GM23338 (cell line): Measurements from ENCODE around the gene PRPF6. TPM values are rescaled to one million over a fixed set of nuclear protein-coding genes. Genes with fewer than 3 reads are reported as not detected.

Experiments
- ATAC-seq: fragments of 200-7000 bp; cut with Tn5 transposase; 3 replicates; pipeline ENCODE4 v1.9.1; 2020
- DNase-seq: peaks from one replicate; pipeline ENCODE4 v3.0.0-alpha.2; 2015; ENCODE audit warnings: low spot score
- H2AFZ ChIP-seq: fragments of 200-600 bp; sonication (generic); 2 replicates; pipeline ENCODE4 v1.8.0; 2016; ENCODE audit warnings: antibody characterized with exemption, mild to moderate bottlenecking, moderate library complexity
- H3F3A ChIP-seq: fragments of 200-600 bp; sonication (generic); replicated peaks from 2 replicates; pipeline ENCODE4 v1.8.0; 2017; ENCODE audit warnings: antibody characterized with exemption, mixed run types, low read depth
- H3K27ac ChIP-seq: fragments of 200-600 bp; sonication (generic); 2 replicates; pipeline ENCODE4 v1.6.1; 2016; ENCODE audit warnings: low read depth
- H3K27me3 ChIP-seq: fragments of 200-600 bp; sonication (generic); 2 replicates; pipeline ENCODE4 v1.8.0; 2016; ENCODE audit warnings: mild to moderate bottlenecking, mixed run types, moderate library complexity; ENCODE audit not compliant: insufficient read depth
- H3K36me3 ChIP-seq: fragments of 200-600 bp; sonication (generic); 2 replicates; pipeline ENCODE4 v1.8.0; 2016; ENCODE audit warnings: mild to moderate bottlenecking; ENCODE audit not compliant: insufficient read depth
- H3K4me1 ChIP-seq: fragments of 200-600 bp; sonication (generic); 2 replicates; pipeline ENCODE4 v1.8.0; 2016; ENCODE audit warnings: mild to moderate bottlenecking, moderate library complexity; ENCODE audit not compliant: insufficient read depth
- H3K4me2 ChIP-seq: fragments of 200-600 bp; sonication (generic); 2 replicates; pipeline ENCODE4 v1.7.1; 2017; ENCODE audit warnings: mixed run types
- H3K4me3 ChIP-seq: fragments of 200-600 bp; sonication (generic); 2 replicates; pipeline ENCODE4 v1.6.1; 2016; ENCODE audit warnings: mixed run types
- H3K79me2 ChIP-seq: fragments of 200-600 bp; sonication (generic); replicated peaks from 2 replicates; pipeline ENCODE4 v1.8.0; 2017; ENCODE audit warnings: mild to moderate bottlenecking; ENCODE audit not compliant: insufficient read depth
- H3K9me2 ChIP-seq: fragments of 200-600 bp; sonication (generic); 2 replicates; pipeline ENCODE4 v1.8.0; 2017; ENCODE audit not compliant: insufficient read depth
- H4K20me1 ChIP-seq: fragments of 200-600 bp; sonication (generic); replicated peaks from 2 replicates; pipeline ENCODE4 v1.8.0; 2017; ENCODE audit warnings: mild to moderate bottlenecking; ENCODE audit not compliant: insufficient read depth
- H3K27ac Mint-ChIP-seq: 2 replicates; pipeline ENCODE4 v1.8.0; 2020; ENCODE audit warnings: inconsistent platforms, mild to moderate bottlenecking, moderate library complexity, mixed read lengths
- H3K27me3 Mint-ChIP-seq: 3 replicates; pipeline ENCODE4 v1.8.0; 2022; ENCODE audit warnings: low read depth, mild to moderate bottlenecking, moderate library complexity, mixed read lengths, inconsistent platforms; ENCODE audit not compliant: insufficient read depth, poor library complexity
- H3K36me3 Mint-ChIP-seq: 3 replicates; pipeline ENCODE4 v1.8.0; 2021; ENCODE audit warnings: low read depth, mild to moderate bottlenecking, inconsistent platforms, moderate library complexity, mixed read lengths
- H3K4me1 Mint-ChIP-seq: 3 replicates; pipeline ENCODE4 v1.8.0; 2020; ENCODE audit warnings: mild to moderate bottlenecking, inconsistent platforms, mixed read lengths
- H3K4me3 Mint-ChIP-seq: 3 replicates; pipeline ENCODE4 v1.8.0; 2021; ENCODE audit warnings: moderate library complexity, mild to moderate bottlenecking, inconsistent platforms, mixed read lengths
- H3K9me3 Mint-ChIP-seq: 3 replicates; pipeline ENCODE4 v1.8.0; 2020; ENCODE audit warnings: moderate library complexity, mild to moderate bottlenecking, inconsistent platforms, mixed read lengths
- CREB1 ChIP-seq: fragments of 250-450 bp; sonication (Bioruptor Pico); IDR thresholded peaks from 2 replicates; pipeline ENCODE4 v1.5.0; 2020; ENCODE audit warnings: low read depth, mild to moderate bottlenecking, moderate library complexity
- CTCF ChIP-seq, 2 experiments: fragments of 200-600 bp in 1 of 2; sonication (generic) in 1 of 2; conservative IDR thresholded peaks; 2 replicates each; pipeline versions ENCODE4 v1.5.1 to v1.6.1; 2016 to 2017; ENCODE audit warnings: antibody characterized with exemption in 2 of 2, low read depth in 2 of 2, mild to moderate bottlenecking in 2 of 2, moderate library complexity in 1 of 2
- EZH2 ChIP-seq: fragments of 200-600 bp; sonication (generic); IDR thresholded peaks from one replicate; pipeline ENCODE4 v1.8.0; 2017; ENCODE audit warnings: antibody characterized with exemption, mild to moderate bottlenecking, low read depth; ENCODE audit not compliant: unreplicated experiment
- JUNB ChIP-seq: IDR thresholded peaks from one replicate; pipeline ENCODE4 v1.6.1; 2016; ENCODE audit warnings: antibody characterized with exemption; ENCODE audit not compliant: unreplicated experiment
- NANOG ChIP-seq: IDR thresholded peaks from 2 replicates; pipeline ENCODE4 v1.6.1; 2016; ENCODE audit warnings: antibody characterized with exemption, borderline replicate concordance
- POLR2AphosphoS5 ChIP-seq: IDR thresholded peaks from 2 replicates; pipeline ENCODE4 v1.6.1; 2016; ENCODE audit warnings: antibody characterized with exemption, low read depth
- STAT1 ChIP-seq: IDR thresholded peaks from one replicate; pipeline ENCODE4 v1.6.1; 2016; ENCODE audit warnings: antibody characterized with exemption; ENCODE audit not compliant: unreplicated experiment
- ZNF114 ChIP-seq: fragments of 250-450 bp; sonication (Bioruptor Pico); IDR thresholded peaks from 2 replicates; pipeline ENCODE4 v1.5.0; 2020; ENCODE audit warnings: mild to moderate bottlenecking, moderate library complexity
- ZNF331 ChIP-seq: fragments of 250-450 bp; sonication (Bioruptor Pico); IDR thresholded peaks from 2 replicates; pipeline ENCODE4 v1.5.0; 2020; ENCODE audit warnings: low read depth, mild to moderate bottlenecking, moderate library complexity
- polyA plus RNA-seq: library from polyadenylated mRNA; unstranded; fragments of >200 nt; fragmentation: Nextera tagmentation; extraction: Ambion mirVana; gene quantifications from 2 replicates; pipeline ENCODE4 v1.2.1, GENCODE V29; 2016
- total RNA-seq: library from RNA; depleted of rRNA; stranded (reverse); fragments of >200 nt; shearing (Covaris generic); gene quantifications from 2 replicates; pipeline ENCODE4 v1.2.3, GENCODE V29; 2014
- TF ChIP-seq, protein P1 (sequence below): IDR thresholded peaks from one replicate; pipeline ENCODE4 v1.6.1; 2018; ENCODE audit warnings: antibody characterized with exemption; ENCODE audit not compliant: unreplicated experiment
- TF ChIP-seq, protein P2 (sequence below): IDR thresholded peaks from 2 replicates; pipeline ENCODE4 v1.6.1; 2016; ENCODE audit warnings: antibody characterized with exemption

PRPF6 gene
- total and polyA plus RNA-seq, 2 experiments from 2014 or later = 53.8 to 79.9 TPM

- TF ChIP-seq NANOG (no peak), ZNF331 (CRISPR knock-in tag) (no peak), CTCF (conservative IDR thresholded peaks at IDR 0.05; ENCODE audit: low read depth in 2 of 2) (no peak), CREB1 (CRISPR knock-in tag) (no peak), STAT1 (no peak), ZNF114 (CRISPR knock-in tag) (no peak), POLR2AphosphoS5 (no peak)
- TF ChIP-seq, protein P1, sequence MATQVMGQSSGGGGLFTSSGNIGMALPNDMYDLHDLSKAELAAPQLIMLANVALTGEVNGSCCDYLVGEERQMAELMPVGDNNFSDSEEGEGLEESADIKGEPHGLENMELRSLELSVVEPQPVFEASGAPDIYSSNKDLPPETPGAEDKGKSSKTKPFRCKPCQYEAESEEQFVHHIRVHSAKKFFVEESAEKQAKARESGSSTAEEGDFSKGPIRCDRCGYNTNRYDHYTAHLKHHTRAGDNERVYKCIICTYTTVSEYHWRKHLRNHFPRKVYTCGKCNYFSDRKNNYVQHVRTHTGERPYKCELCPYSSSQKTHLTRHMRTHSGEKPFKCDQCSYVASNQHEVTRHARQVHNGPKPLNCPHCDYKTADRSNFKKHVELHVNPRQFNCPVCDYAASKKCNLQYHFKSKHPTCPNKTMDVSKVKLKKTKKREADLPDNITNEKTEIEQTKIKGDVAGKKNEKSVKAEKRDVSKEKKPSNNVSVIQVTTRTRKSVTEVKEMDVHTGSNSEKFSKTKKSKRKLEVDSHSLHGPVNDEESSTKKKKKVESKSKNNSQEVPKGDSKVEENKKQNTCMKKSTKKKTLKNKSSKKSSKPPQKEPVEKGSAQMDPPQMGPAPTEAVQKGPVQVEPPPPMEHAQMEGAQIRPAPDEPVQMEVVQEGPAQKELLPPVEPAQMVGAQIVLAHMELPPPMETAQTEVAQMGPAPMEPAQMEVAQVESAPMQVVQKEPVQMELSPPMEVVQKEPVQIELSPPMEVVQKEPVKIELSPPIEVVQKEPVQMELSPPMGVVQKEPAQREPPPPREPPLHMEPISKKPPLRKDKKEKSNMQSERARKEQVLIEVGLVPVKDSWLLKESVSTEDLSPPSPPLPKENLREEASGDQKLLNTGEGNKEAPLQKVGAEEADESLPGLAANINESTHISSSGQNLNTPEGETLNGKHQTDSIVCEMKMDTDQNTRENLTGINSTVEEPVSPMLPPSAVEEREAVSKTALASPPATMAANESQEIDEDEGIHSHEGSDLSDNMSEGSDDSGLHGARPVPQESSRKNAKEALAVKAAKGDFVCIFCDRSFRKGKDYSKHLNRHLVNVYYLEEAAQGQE = no peak
Observed at GRCh38 chr20:63967330-63968135, 13.4 kb upstream of the PRPF6 start (continued).

- ATAC-seq (no peak), DNase-seq (no peak)
- peaks cover 9% of the 10 kb centered on the region for H3K79me2 ChIP-seq
- H2AFZ ChIP-seq = no peak overlapping the region
- Mint-ChIP-seq H3K9me3 (no peaks in the 10 kb centered on the region; the same call in 2 of the 3 replicates), H3K4me3 (peak overlapping the region; percentile 84), H3K27ac (no peak overlapping the region), H3K4me1 (peaks cover 11% of the 10 kb centered on the region), H3K27me3 (peaks cover 15% of the 10 kb centered on the region), H3K36me3 (peaks cover 6% of the 10 kb centered on the region; the same call in 2 of the 3 replicates)
- H3K9me2 ChIP-seq = no peaks in the 10 kb centered on the region
- H3F3A ChIP-seq = 0 out of 2 replicates have a peak, but pooled peaks cover 6% of the 10 kb centered on the region
- H3K4me3 ChIP-seq = peak overlapping the region; percentile 78
- no peak overlapping the region for H3K27ac ChIP-seq
- no peaks in the 10 kb centered on the region for H4K20me1 ChIP-seq
- no peaks in the 10 kb centered on the region for H3K36me3 ChIP-seq
- peak overlapping the region; percentile 90 for H3K4me2 ChIP-seq
- H3K27me3 ChIP-seq = peaks cover 7% of the 10 kb centered on the region; the same call in 1 of the 2 replicates
- peaks cover 8% of the 10 kb centered on the region for H3K4me1 ChIP-seq
- TF ChIP-seq ZNF331 (CRISPR knock-in tag) = no peak
- TF ChIP-seq NANOG = no peak
- no peak for TF ChIP-seq EZH2
- TF ChIP-seq CREB1 (CRISPR knock-in tag) = no peak
- TF ChIP-seq, protein P1 = no peak
- TF ChIP-seq POLR2AphosphoS5 = no peak
- TF ChIP-seq, protein P2, sequence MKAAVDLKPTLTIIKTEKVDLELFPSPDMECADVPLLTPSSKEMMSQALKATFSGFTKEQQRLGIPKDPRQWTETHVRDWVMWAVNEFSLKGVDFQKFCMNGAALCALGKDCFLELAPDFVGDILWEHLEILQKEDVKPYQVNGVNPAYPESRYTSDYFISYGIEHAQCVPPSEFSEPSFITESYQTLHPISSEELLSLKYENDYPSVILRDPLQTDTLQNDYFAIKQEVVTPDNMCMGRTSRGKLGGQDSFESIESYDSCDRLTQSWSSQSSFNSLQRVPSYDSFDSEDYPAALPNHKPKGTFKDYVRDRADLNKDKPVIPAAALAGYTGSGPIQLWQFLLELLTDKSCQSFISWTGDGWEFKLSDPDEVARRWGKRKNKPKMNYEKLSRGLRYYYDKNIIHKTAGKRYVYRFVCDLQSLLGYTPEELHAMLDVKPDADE = no peak
- no peak for TF ChIP-seq ZNF114 (CRISPR knock-in tag)
- no peak for TF ChIP-seq JUNB
- TF ChIP-seq STAT1 = no peak
- no peak for TF ChIP-seq CTCF (conservative IDR thresholded peaks at IDR 0.05; ENCODE audit: low read depth in 2 of 2)
Observed at GRCh38 chr20:63968136-63968927, 12.6 kb upstream of the PRPF6 start.
